ENCODE data around the gene DMRTB1.

Gene DMRTB1

DNA sequence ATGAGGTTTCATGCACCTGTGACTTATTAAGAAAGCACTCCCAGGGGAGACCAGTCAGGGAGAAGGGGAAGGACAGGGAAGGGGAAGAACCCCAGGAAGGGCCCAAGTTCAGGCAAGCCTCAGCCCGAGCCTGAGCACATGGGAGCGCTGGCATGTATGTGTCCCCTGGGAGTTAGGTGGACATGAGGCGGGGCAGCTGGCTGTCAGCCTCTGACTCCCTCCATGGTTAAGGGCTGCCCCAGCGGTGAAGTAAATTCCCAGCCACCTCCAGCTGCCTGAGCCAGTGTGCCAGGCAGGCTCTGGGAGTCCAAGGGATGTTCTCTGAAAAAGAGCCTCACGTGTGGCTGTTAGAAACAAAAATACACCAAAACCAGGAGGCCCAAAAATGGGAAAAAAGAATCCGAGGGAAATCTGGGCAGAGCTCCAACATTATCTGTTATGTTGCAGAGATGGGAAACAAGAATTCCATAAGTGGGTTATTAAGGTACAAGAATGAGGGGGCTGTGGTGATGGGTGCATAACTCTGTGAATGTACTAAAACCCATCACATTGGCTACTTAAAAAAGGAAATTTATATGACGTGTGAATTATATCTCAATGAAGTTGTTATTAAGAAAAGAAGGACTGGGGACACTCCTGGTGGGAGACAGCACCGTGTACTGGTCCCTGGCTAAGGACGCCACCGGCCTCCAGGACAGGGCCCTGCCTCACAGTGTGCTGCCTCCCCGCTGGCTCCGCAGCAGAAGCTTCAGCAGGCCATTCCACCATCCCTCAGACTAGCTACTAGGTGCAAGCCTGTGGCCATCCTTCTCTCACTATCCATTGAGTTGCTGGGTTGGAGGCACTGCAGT, 18.7 kb downstream of the DMRTB1 start:
- CTCF ChIA-PET, result interaction anchor here (0.8 to 1.5 kb wide), 7 partner anchors 9 to 276 kb away, joined by 3 to 6 read pairs (median 3); no protein-coding TSS in a partner anchor
- POLR2A ChIA-PET, result no interaction called here
- TF ChIP-seq, protein P1, sequence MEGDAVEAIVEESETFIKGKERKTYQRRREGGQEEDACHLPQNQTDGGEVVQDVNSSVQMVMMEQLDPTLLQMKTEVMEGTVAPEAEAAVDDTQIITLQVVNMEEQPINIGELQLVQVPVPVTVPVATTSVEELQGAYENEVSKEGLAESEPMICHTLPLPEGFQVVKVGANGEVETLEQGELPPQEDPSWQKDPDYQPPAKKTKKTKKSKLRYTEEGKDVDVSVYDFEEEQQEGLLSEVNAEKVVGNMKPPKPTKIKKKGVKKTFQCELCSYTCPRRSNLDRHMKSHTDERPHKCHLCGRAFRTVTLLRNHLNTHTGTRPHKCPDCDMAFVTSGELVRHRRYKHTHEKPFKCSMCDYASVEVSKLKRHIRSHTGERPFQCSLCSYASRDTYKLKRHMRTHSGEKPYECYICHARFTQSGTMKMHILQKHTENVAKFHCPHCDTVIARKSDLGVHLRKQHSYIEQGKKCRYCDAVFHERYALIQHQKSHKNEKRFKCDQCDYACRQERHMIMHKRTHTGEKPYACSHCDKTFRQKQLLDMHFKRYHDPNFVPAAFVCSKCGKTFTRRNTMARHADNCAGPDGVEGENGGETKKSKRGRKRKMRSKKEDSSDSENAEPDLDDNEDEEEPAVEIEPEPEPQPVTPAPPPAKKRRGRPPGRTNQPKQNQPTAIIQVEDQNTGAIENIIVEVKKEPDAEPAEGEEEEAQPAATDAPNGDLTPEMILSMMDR (IDR thresholded peaks at IDR 0.05; ENCODE audit: insufficient read depth, low read length, missing control alignments), result no peak
- no peak for DNase-seq (ENCODE audit: low read depth, low spot score)
- no peak overlapping the region for H3K4me3 ChIP-seq (ENCODE audit: low read depth, low read length)

GRCh38 chr1:53478502-53478818, 19.3 kb downstream of the DMRTB1 start:
- CTCF ChIA-PET, result interaction anchor here (0.8 to 1.3 kb wide), 4 partner anchors 8 to 269 kb away, joined by 3 to 6 read pairs (median 3); no protein-coding TSS in a partner anchor
- DNase-seq (ENCODE audit: low read depth, low spot score), result no peak
- H3K4me3 ChIP-seq (ENCODE audit: low read depth, low read length), result no peak overlapping the region
- TF ChIP-seq, protein P1 (IDR thresholded peaks at IDR 0.05; ENCODE audit: insufficient read depth, low read length, missing control alignments), result no peak
- POLR2A ChIA-PET, result no interaction called here

- CTCF ChIA-PET, result interaction anchor here (2.1 kb wide), 1 partner anchor 9 kb away, joined by 7 read pairs; no protein-coding TSS in a partner anchor
- TF ChIP-seq, protein P1 (IDR thresholded peaks at IDR 0.05; ENCODE audit: insufficient read depth, low read length, missing control alignments), result no peak
- POLR2A ChIA-PET, result no interaction called here
- H3K4me3 ChIP-seq (ENCODE audit: low read depth, low read length), result no peak overlapping the region
- DNase-seq (ENCODE audit: low read depth, low spot score), result no peak
Measured at GRCh38 chr1:53480678-53481077, 21.5 kb downstream of the DMRTB1 start.

DNA sequence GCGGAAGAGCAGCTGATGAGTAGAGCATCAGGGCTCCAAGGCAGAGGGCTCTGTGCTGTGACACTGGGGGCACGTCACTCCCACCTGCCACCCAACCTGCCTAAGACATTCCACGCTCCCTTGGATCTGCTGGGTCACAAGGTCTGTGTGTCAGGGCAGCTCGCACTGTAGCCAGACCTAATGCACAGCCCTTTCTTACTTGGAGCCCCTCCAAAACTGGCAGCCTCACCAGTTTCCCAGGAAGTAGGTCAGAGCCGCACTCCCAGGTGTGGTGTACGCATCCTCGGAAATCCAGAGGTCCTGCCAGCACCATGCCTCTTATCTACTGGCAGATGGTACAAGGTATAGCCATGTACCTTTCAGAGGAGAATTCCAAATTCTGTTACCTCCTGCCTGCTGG, 22.3 kb downstream of the DMRTB1 start:
- TF ChIP-seq, protein P1 (IDR thresholded peaks at IDR 0.05; ENCODE audit: insufficient read depth, low read length, missing control alignments), result no peak
- H3K4me3 ChIP-seq (ENCODE audit: low read depth, low read length), result no peak overlapping the region
- ChIA-PET CTCF (no interaction called here), POLR2A (no interaction called here)
- no peak for DNase-seq (ENCODE audit: low read depth, low spot score)

DNA sequence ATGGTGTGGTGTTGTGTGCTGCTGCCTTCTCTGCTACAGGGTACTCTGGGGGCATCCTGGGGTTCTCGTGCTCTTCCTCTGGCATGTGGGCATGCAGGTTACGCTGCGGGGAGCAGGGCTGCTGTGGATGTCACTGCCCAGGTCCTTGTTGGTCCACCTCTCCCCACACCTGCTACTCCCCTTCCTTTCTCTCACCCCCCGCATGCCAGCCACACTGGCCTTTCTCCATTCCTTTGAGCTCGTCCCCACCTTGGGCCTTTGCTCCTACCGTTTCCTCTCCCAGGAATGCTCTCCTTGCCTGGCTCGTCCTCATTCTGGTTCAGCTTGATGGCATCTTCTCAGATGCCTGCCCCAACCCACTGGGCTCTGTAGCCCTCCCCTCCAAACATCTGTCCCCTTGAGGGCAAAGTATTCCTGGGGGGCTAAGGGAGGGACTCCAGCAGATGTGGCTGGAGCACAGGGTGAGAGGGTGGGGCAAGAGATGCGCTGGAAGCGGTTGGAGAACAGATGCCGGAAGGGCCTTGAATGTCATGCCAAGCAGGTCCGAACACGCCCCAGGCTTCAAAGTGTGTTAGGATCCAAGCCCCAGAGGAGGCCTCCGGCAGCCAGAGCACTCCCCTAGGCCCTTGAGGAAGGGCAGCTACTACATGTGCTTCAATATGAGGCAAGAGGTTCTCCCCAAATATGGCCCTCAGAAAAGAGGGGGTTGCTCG, 23.4 kb downstream of the DMRTB1 start:
- no peak overlapping the region for H3K4me3 ChIP-seq (ENCODE audit: low read depth, low read length)
- CTCF ChIA-PET, result interaction anchor here (1.2 to 8.9 kb wide), 7 partner anchors 10 to 344 kb away, joined by 3 to 191 read pairs (median 8); no protein-coding TSS in a partner anchor
- TF ChIP-seq, protein P1 (IDR thresholded peaks at IDR 0.05; ENCODE audit: insufficient read depth, low read length, missing control alignments), result no peak
- POLR2A ChIA-PET, result no interaction called here
- no peak for DNase-seq (ENCODE audit: low read depth, low spot score)

DNA sequence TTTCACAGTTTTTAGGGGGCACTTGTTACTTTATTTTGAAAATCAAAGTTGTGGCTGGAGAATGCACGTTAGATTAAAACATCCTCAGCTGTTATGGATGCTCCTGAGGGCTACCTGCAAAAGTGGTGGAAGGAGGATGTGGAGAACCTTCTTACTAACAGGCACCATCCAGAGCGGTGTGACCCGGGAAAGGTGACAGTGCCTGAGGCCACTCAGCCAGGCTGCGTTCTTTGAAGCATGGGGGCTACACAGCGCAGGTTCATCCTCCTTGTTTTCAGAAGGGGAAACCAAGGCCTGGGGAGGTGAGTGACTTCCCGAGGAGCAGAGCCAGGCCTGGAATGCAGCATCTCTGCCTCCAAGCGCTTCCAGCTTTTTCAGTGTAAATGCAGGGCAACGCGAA, 24.0 kb downstream of the DMRTB1 start:
- TF ChIP-seq, protein P1 (IDR thresholded peaks at IDR 0.05; ENCODE audit: insufficient read depth, low read length, missing control alignments), result no peak
- DNase-seq (ENCODE audit: low read depth, low spot score), result no peak
- ChIA-PET POLR2A (no interaction called here), CTCF (interaction anchor here (1.1 to 8.9 kb wide), 11 partner anchors 11 to 344 kb away, joined by 3 to 191 read pairs (median 8); no protein-coding TSS in a partner anchor)
- H3K4me3 ChIP-seq (ENCODE audit: low read depth, low read length), result no peak overlapping the region

Measured in AG04449 (cell line).